ENCODE data around the gene KLHL40.

DNA sequence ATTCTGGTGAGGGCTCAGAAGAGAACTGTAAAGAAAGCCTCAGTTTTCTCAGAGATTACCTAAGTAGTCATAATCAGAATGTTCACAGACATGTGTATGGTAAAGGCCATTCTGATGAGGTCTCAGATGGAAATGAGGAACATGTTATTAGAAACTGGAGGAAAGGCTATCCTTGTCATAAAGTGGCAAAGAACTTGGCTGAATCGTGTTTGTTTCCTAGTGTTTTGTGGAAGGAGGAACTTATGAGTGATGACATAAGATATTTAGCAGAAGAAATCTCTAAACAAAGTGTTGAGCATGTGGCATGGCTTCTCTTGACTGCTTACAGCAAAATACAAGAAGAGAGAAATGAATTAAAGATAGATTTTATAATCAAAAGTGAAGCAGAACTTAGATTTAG, 12.8 kb upstream of the KLHL40 start:
- no peak for TF ChIP-seq EZH2 (optimal IDR thresholded peaks at IDR 0.05; ENCODE audit: low read depth, low read length)
- TF ChIP-seq, protein P1, sequence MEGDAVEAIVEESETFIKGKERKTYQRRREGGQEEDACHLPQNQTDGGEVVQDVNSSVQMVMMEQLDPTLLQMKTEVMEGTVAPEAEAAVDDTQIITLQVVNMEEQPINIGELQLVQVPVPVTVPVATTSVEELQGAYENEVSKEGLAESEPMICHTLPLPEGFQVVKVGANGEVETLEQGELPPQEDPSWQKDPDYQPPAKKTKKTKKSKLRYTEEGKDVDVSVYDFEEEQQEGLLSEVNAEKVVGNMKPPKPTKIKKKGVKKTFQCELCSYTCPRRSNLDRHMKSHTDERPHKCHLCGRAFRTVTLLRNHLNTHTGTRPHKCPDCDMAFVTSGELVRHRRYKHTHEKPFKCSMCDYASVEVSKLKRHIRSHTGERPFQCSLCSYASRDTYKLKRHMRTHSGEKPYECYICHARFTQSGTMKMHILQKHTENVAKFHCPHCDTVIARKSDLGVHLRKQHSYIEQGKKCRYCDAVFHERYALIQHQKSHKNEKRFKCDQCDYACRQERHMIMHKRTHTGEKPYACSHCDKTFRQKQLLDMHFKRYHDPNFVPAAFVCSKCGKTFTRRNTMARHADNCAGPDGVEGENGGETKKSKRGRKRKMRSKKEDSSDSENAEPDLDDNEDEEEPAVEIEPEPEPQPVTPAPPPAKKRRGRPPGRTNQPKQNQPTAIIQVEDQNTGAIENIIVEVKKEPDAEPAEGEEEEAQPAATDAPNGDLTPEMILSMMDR (IDR thresholded peaks at IDR 0.05; ENCODE audit: low read length): no peak
- no peak for TF ChIP-seq EZH2phosphoT487 (IDR thresholded peaks at IDR 0.05; ENCODE audit: low read length)
